A549 (cell line): ENCODE results near the gene PTX3.

Experiments
- CBX8 ChIP-seq: fragments of 200-600 bp; sonication (generic); IDR thresholded peaks from 2 replicates; pipeline ENCODE4 v1.6.1; 2016
- CHD4 ChIP-seq: fragments of 200-600 bp; sonication (generic); IDR thresholded peaks from 2 replicates; pipeline ENCODE4 v1.6.1; 2016; ENCODE audit warnings: antibody characterized with exemption, mild to moderate bottlenecking, borderline replicate concordance
- CTCF ChIP-seq: fragments of >200 bp; sonication (Bioruptor Twin); formaldehyde crosslinking; IDR thresholded peaks from 3 replicates; pipeline ENCODE4 v1.5.1; 2016
- HES2 ChIP-seq: fragments of >200 bp; sonication (Bioruptor Twin); formaldehyde crosslinking; IDR thresholded peaks from 2 replicates; pipeline ENCODE4 v1.6.1; 2016
- KDM1A ChIP-seq: fragments of 200-600 bp; sonication (generic); IDR thresholded peaks from 2 replicates; pipeline ENCODE4 v1.6.1; 2016; ENCODE audit warnings: low read depth, mild to moderate bottlenecking
- MAX ChIP-seq: IDR thresholded peaks from 2 replicates; pipeline ENCODE4 v1.6.1; 2012
- MYC ChIP-seq: IDR thresholded peaks from 2 replicates; pipeline ENCODE4 v1.6.1; 2012; ENCODE audit warnings: mild to moderate bottlenecking, inconsistent platforms, low read length, improper control_type of control experiment, borderline replicate concordance
- NFE2L2 ChIP-seq: fragments of 150-350 bp; conservative IDR thresholded peaks from 2 replicates; pipeline ENCODE4 v1.6.1; 2014; ENCODE audit warnings: low read length
- NR3C1 ChIP-seq: fragments of >200 bp; sonication (Bioruptor Twin); formaldehyde crosslinking; IDR thresholded peaks from 3 replicates; pipeline ENCODE4 v1.6.1; 2017
- PHF8 ChIP-seq: fragments of 200-600 bp; sonication (generic); IDR thresholded peaks from 2 replicates; pipeline ENCODE4 v1.6.1; 2016; ENCODE audit warnings: low read depth, mild to moderate bottlenecking, antibody characterized with exemption, moderate library complexity, borderline replicate concordance
- POLR2A ChIP-seq: IDR thresholded peaks from 2 replicates; pipeline ENCODE4 v1.6.1; 2012; ENCODE audit warnings: mild to moderate bottlenecking, low read length
- RNF2 ChIP-seq: fragments of 200-600 bp; sonication (generic); IDR thresholded peaks from 2 replicates; pipeline ENCODE4 v1.6.1; 2016; ENCODE audit warnings: low read depth, mild to moderate bottlenecking, antibody characterized with exemption, moderate library complexity, borderline replicate concordance
- SMC3 ChIP-seq: fragments of >200 bp; sonication (Bioruptor Twin); formaldehyde crosslinking; IDR thresholded peaks from 3 replicates; pipeline ENCODE4 v1.6.1; 2018; ENCODE audit warnings: inconsistent platforms
- ZFP36 ChIP-seq: fragments of 450-650 bp; IDR thresholded peaks from 2 replicates; pipeline ENCODE4 v1.6.1; 2014; ENCODE audit warnings: borderline replicate concordance; ENCODE audit not compliant: partially characterized antibody

- TF ChIP-seq CTCF (no peak), PHF8 (no peak), KDM1A (no peak), RNF2 (no peak), MYC (no peak), CBX8 (no peak), NFE2L2 (no peak), POLR2A (no peak), CHD4 (no peak), MAX (no peak), NR3C1 (no peak), HES2 (no peak), ZFP36 (no peak), SMC3 (no peak)
These were observed 30.6 kb downstream of the PTX3 start for GRCh38 chr3:157467200-157467599.
